Skin epidermis (tissue), 12 donors: Measurements from ENCODE around the gene SPI1.
A peak's percentile ranks its signal among the peaks of the same experiment; 100 is the strongest.

Source experiments
- H3K27ac ChIP-seq, 21 experiments: fragments of 200-600 bp; sonication (generic) in 11 of 21; one replicate each; pipeline ENCODE4 v1.5.0; 2020; ENCODE audit warnings: mild to moderate bottlenecking in 3 of 21, inconsistent platforms in 2 of 21, moderate library complexity in 2 of 21
- H3K4me3 ChIP-seq, 7 experiments: fragments of 200-600 bp; sonication (generic) in 2 of 7; one replicate each; pipeline ENCODE4 v1.5.0; 2020; ENCODE audit warnings: inconsistent platforms in 2 of 7, mild to moderate bottlenecking in 2 of 7, moderate library complexity in 1 of 7

The SPI1 gene

GRCh38 chr11:47391077-47391583 lies 12.8 kb upstream of the SPI1 start:
- Histone ChIP-seq H3K4me3 (no peak overlapping the region), H3K27ac (peak overlapping the region; percentile 0 to 100 (median 93))

- Histone ChIP-seq H3K4me3 (no peak overlapping the region), H3K27ac (peak overlapping the region; percentile 0 to 100 (median 93))
These were observed 12.0 kb upstream of the SPI1 start for GRCh38 chr11:47390422-47390760.

- Histone ChIP-seq H3K4me3 (no peak overlapping the region), H3K27ac (peak overlapping the region in 20 of 21 experiments; percentile 65 to 100 (median 93))
These were observed 11.5 kb upstream of the SPI1 start for GRCh38 chr11:47389577-47390421.

DNA sequence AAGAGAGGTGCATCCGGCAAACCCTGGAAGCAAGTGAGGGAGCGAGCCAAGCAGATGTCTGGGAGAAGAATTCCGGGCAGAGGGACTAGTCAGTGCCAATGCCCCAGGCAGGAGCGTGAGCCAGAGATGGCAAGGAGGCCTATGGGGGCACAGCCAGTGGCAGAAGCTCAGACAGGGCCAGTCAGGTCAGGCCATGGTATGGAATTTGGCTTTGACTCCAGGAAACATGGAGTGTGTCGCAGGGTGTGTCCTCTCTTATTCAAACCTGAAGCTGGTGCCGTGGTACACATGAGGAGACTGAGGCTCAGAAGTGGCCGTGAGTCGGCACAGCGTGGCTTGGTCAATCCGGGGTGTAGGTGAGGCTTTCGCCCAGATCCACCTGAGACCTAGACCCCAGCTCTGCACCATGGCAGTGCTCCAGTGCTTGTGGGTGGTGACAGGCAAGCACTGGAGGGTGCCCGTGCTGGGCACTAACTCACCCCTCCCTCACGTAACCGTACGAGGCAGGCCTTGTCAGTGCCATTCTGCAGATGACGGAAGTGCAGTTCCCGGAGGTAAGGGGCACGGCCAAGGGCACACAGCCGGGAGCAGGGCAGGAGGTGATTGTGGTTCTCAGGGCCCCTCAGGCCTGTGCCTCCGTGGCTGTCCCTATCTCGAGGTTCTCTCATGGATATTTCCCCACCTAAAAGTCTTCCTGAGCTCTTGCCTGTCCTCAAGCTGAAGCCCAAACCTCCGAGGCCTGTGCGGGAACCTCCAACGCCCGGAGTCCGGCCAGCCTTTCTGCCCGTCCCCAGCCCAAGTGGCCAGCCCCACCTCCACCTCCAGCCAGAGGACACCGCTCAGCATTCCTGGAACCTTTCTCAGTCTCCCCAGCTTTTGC lies 10.6 kb upstream of the SPI1 start:
- Histone ChIP-seq H3K27ac (peak overlapping the region in 20 of 21 experiments; percentile 55 to 98 (median 89)), H3K4me3 (no peak overlapping the region)

DNA sequence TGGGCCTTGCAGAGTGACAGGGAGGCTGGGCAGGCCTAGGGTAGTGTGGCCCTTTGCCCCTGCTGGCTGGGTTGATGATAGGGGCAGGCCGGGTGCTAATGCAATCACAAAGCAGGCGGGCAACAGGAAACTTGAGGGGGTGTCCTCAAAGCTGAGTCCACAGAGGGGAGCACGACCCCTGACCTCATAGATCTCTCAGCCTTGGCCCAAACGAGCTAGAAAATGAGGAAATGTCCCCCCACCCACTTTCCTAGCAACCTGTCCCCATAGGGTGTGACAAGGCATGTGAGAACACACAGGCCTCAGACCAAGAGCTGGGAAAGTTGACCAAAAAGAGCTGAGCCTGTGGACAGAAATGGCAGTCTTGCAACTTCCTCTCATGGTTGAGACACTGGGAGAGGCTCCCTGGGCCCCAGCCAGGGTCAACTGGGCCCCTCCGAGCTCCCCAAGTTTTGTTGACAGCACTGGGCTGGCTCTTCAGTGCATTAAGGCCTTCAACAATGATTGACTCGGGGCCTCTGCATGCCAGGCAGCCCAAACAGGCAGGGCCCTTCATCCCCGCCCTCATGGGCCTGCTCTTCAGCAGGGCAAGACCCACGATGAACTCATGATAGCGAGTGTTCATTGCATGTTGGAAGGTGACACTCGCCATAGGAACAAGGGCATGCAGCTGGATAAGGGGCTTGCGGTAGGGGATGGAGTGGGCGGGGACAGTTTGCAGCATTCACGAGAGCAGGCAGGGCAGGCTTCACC lies 9.8 kb upstream of the SPI1 start:
- Histone ChIP-seq H3K4me3 (no peak overlapping the region), H3K27ac (peak overlapping the region in 20 of 21 experiments; percentile 0 to 98 (median 89))

- H3K4me3 ChIP-seq = no peak overlapping the region
- H3K27ac ChIP-seq = no peak overlapping the region
These were observed 6.2 kb upstream of the SPI1 start for GRCh38 chr11:47384498-47384897.

DNA sequence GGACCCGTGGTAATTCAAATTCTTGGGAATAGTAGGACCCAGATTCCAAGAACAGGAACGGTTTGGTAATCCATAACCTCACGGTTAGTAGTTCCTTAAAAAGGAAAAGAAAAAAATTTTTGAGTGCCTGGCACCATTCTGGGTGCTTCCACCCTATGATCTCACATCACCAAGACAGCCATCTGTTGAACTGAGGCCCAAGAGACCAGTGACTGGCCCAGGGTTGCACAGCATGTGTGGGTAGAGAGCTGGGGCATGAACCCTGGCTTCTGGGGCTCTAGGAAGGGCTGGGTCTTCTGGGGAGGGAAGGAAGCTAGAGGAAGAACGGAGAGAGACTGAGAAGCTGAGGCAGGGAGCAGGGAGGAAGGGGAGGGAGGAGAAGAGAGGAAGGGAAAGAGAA lies 4.7 kb upstream of the SPI1 start:
- no peak overlapping the region for H3K4me3 ChIP-seq

GRCh38 chr11:47380078-47380477 lies 1.7 kb upstream of the SPI1 start:
- H3K4me3 ChIP-seq = no peak overlapping the region
- no peak overlapping the region for H3K27ac ChIP-seq

More for the DNA sequence above, 4.7 kb upstream of the SPI1 start:
- peak overlapping the region in 3 of 21 experiments; percentile 12 to 44 (median 26) for H3K27ac ChIP-seq

GRCh38 chr11:47379317-47379716 lies 970 bp upstream of the SPI1 start:
- H3K4me3 ChIP-seq = no peak overlapping the region
- peak overlapping the region in 8 of 21 experiments; percentile 70 to 93 (median 86) for H3K27ac ChIP-seq

DNA sequence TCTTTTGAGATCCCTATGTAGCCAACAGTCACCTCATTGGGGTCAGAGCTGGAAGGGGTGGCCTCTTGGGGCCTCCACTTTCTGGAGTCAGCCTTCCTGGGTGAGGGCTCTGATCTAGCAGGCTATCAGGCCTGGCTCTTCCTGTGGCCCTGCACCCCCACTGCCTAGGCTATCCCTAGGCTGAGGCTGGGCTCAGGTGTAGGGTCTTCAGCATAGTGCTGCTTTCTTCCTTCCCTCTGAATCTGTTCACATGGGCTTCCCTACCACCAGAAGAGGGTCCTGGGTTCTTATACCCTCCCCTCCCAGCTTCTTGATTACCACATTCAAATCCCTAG lies 456 bp upstream of the SPI1 start:
- H3K27ac ChIP-seq = peak overlapping the region in 17 of 21 experiments; percentile 49 to 93 (median 85)
- H3K4me3 ChIP-seq = peak overlapping the region in 1 of 7 experiments; percentile 27

GRCh38 chr11:47377571-47378009 lies 757 bp downstream of the SPI1 start:
- Histone ChIP-seq H3K4me3 (peak overlapping the region; percentile 21 to 41 (median 32)), H3K27ac (peak overlapping the region; percentile 34 to 93 (median 85))

- Histone ChIP-seq H3K27ac (peak overlapping the region in 20 of 21 experiments; percentile 31 to 93 (median 85)), H3K4me3 (peak overlapping the region; percentile 21 to 41 (median 32))
These were observed 1.6 kb downstream of the SPI1 start for GRCh38 chr11:47376525-47377371.

GRCh38 chr11:47376107-47376524 lies 2.2 kb downstream of the SPI1 start:
- Histone ChIP-seq H3K27ac (peak overlapping the region in 15 of 21 experiments; percentile 38 to 93 (median 85)), H3K4me3 (peak overlapping the region; percentile 6 to 41 (median 32))

DNA sequence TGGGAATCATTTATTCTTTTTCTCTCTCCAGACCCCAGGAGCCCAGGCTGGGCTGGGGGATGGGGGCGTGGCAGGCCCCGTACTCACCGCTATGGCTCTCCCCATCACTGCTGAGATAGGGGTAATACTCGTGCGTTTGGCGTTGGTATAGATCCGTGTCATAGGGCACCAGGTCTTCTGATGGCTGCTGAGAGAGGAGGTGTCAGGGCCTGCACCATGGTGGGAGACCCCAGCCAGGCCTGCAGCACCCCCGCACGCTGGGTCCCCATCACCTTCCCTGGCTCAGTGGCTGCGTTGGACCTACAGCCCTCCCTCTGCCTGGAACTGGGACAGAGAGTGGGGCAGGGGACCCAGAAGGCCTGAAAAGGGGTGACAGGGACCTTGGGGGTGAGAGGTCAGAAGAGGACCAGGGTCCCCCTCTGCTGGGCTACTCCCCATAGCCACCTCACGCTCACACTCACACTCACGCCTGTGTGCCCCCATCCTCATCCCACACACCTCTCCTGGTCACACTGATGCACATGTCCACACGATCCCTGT lies 2.7 kb downstream of the SPI1 start:
- Histone ChIP-seq H3K4me3 (peak overlapping the region in 6 of 7 experiments; percentile 19 to 41 (median 34)), H3K27ac (peak overlapping the region in 12 of 21 experiments; percentile 18 to 93 (median 86))

- Histone ChIP-seq H3K4me3 (peak overlapping the region in 4 of 7 experiments; percentile 32 to 41 (median 38)), H3K27ac (peak overlapping the region in 11 of 21 experiments; percentile 4 to 93 (median 69))
These were observed 3.3 kb downstream of the SPI1 start for GRCh38 chr11:47375020-47375419.

GRCh38 chr11:47374720-47375019 lies 3.7 kb downstream of the SPI1 start:
- H3K27ac ChIP-seq = peak overlapping the region in 11 of 21 experiments; percentile 4 to 93 (median 32)
- H3K4me3 ChIP-seq = peak overlapping the region in 4 of 7 experiments; percentile 32 to 41 (median 38)

DNA sequence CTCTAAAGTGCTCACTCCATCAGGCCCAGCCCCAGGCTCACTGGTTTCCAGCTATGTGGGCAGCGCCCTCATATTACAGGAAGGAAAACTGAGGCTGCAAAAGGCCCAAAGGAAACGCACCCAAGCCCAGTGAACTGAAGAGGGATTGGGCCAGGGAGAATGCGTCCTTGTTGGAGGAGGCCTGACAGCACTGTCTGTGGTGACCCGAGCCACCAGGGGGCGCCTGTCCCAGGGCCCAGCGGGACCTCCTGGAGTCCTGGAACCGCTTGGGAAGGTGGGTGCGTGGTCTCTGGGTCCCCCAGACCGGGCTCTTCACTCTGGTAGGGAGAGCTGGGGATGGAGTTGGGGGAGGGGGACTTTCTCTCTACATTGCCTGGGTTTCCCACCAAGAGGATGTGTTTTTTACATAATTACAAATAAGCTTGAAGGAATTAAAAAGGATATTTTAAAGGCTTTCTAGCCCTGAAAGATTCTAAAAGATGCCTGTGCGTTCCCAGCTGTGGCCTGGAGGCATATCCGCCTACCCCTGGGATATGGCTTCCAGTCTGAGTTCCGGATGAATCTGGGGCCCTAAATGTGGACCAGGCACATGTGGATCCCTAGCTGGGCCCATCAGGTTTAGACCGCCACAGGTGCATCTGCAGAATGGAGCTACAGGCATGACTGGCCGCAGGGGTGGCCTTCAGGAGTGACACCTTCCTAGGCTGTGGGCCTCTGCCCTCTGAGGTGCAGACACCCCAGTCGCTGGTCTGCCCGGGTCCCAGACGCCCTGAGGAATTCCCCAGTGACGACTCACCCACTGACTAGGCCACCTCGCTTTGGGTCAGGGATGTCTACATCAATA lies 4.2 kb downstream of the SPI1 start:
- Histone ChIP-seq H3K4me3 (peak overlapping the region in 4 of 7 experiments; percentile 8 to 39 (median 34)), H3K27ac (peak overlapping the region in 15 of 21 experiments; percentile 4 to 93 (median 46))
